Right lobe of liver (tissue), 4 donors: Measurements from ENCODE around the gene UBE2J2.
"Not testable (repeated sequence)": the region's sequence is repeated elsewhere in the genome, so short reads cannot be mapped to it uniquely, and the experiment has no call there.

Experiments used
- POLR2A ChIP-seq: fragments of 450-650 bp; IDR thresholded peaks from one replicate; pipeline ENCODE4 v1.6.1; 2017; ENCODE audit warnings: antibody characterized with exemption, mild to moderate bottlenecking
- TF ChIP-seq, protein P1 (sequence below), 4 donors: fragments of 200-600 bp in 3 of 4; fragments of 450-650 bp in 1 of 4; IDR thresholded peaks; one replicate each; pipeline versions ENCODE4 v1.5.1 to v1.8.0; 2016 to 2022; ENCODE audit warnings: antibody characterized with exemption in 4 of 4, mild to moderate bottlenecking in 2 of 4
- donor health status: DM: no; HTN: no; CAD: no.
- donor health status: DM: no; HTN: no; CAD: no.
- donor health status: DM: no; HTN: yes; CAD: no.

DNA sequence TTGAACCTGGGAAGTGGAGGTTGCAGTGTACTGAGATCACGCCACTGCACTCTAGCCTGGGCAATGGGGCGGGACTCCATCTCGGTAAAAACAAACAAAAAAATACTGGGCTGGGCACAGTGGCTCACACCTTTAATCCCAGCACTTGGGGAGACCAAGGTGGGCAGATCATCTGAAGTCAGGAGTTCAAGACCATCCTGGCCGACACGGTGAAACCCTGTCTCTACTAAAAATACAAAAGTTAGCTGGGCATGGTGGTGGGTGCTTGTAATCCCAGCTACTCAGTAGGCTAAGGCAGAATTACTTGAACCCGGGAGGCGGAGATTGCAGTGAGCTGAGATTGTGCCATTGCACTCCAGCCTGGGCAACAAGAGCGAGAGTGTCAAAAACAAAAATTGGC lies 42.5 kb upstream of the UBE2J2 start:
- TF ChIP-seq, protein P1, sequence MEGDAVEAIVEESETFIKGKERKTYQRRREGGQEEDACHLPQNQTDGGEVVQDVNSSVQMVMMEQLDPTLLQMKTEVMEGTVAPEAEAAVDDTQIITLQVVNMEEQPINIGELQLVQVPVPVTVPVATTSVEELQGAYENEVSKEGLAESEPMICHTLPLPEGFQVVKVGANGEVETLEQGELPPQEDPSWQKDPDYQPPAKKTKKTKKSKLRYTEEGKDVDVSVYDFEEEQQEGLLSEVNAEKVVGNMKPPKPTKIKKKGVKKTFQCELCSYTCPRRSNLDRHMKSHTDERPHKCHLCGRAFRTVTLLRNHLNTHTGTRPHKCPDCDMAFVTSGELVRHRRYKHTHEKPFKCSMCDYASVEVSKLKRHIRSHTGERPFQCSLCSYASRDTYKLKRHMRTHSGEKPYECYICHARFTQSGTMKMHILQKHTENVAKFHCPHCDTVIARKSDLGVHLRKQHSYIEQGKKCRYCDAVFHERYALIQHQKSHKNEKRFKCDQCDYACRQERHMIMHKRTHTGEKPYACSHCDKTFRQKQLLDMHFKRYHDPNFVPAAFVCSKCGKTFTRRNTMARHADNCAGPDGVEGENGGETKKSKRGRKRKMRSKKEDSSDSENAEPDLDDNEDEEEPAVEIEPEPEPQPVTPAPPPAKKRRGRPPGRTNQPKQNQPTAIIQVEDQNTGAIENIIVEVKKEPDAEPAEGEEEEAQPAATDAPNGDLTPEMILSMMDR (IDR thresholded peaks at IDR 0.05), result not testable (repeated sequence)
- TF ChIP-seq POLR2A, result not testable (repeated sequence)
